Osteoblast (primary cell): ENCODE results near the gene CUX1. TPM values are rescaled to one million over a fixed set of nuclear protein-coding genes. Genes with fewer than 3 reads are reported as not detected.

ENCODE experiments used
- DNase-seq: peaks from one replicate; pipeline ENCODE4 v3.0.0; 2011; ENCODE audit warnings: low spot score, mixed read lengths; ENCODE audit not compliant: insufficient read length; ENCODE audit errors: missing footprints
- H2AFZ ChIP-seq: 2 replicates; pipeline ENCODE4 v1.6.0; 2011; ENCODE audit warnings: mild to moderate bottlenecking, low read length
- H3K27ac ChIP-seq: 2 replicates; pipeline ENCODE4 v1.5.1; 2011; ENCODE audit warnings: mild to moderate bottlenecking, low read depth, low read length, moderate library complexity
- H3K27me3 ChIP-seq: 2 replicates; pipeline ENCODE4 v1.6.0; 2012; ENCODE audit warnings: mild to moderate bottlenecking, control low read depth, inconsistent platforms, low read length, moderate library complexity; ENCODE audit not compliant: insufficient read depth
- H3K36me3 ChIP-seq: 2 replicates; pipeline ENCODE4 v1.5.1; 2011; ENCODE audit warnings: mild to moderate bottlenecking, low read length, control low read depth, moderate library complexity; ENCODE audit not compliant: insufficient read depth
- H3K4me1 ChIP-seq: 2 replicates; pipeline ENCODE4 v1.5.1; 2011; ENCODE audit warnings: mild to moderate bottlenecking, low read length, control low read depth, moderate library complexity; ENCODE audit not compliant: insufficient read depth
- H3K4me2 ChIP-seq: 2 replicates; pipeline ENCODE4 v1.6.0; 2011; ENCODE audit warnings: mild to moderate bottlenecking, low read length; ENCODE audit not compliant: insufficient read depth
- H3K4me3 ChIP-seq: fragments of 200-600 bp; sonication (generic); 3 replicates; pipeline ENCODE4 v1.5.1; 2012; ENCODE audit warnings: mild to moderate bottlenecking, low read length, inconsistent platforms; ENCODE audit not compliant: insufficient read depth
- H3K79me2 ChIP-seq: 2 replicates; pipeline ENCODE4 v1.6.0; 2012; ENCODE audit warnings: mild to moderate bottlenecking, low read length, control low read depth, inconsistent platforms; ENCODE audit not compliant: insufficient read depth
- H3K9me3 ChIP-seq: 2 replicates; pipeline ENCODE4 v1.5.1; 2011; ENCODE audit warnings: low read depth, low read length, control low read depth
- H4K20me1 ChIP-seq: 2 replicates; pipeline ENCODE4 v1.6.0; 2012; ENCODE audit warnings: mild to moderate bottlenecking, low read length, control low read depth; ENCODE audit not compliant: insufficient read depth
- total RNA-seq: library from RNA; depleted of rRNA; stranded (reverse); fragments of >200 nt; gene quantifications from 2 replicates; pipeline ENCODE4 v1.2.3, GENCODE V29; 2012
- TF ChIP-seq, protein P1 (sequence below): IDR thresholded peaks from 2 replicates; pipeline ENCODE4 v1.5.1; 2011; ENCODE audit warnings: mild to moderate bottlenecking, low read depth, low read length, moderate library complexity; ENCODE audit errors: extremely low read depth

The CUX1 gene
- total RNA-seq, 1 donor: 41.6 TPM

DNA sequence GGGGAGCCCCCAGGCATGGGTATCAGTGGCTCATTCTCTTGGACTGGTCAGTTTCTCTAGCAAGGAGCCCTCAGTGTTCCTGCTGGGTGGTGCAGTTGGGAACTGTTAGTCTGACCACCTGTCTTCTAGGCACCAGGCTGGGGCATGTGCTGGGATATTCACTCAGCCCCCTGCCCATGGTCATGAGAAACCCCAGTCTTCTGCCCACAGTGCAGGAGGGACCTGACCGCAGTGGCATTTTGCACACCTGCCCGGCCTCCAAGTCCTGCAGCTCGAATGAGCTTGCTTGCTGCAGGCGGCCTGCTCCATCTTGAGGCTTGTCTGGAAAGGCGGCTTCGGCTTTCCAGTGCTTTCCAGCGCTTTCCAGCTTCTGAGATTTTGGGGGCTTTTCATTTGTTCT lies 36.3 kb downstream of the CUX1 start:
- peaks cover 61% of the 10 kb centered on the region for H4K20me1 ChIP-seq

DNA sequence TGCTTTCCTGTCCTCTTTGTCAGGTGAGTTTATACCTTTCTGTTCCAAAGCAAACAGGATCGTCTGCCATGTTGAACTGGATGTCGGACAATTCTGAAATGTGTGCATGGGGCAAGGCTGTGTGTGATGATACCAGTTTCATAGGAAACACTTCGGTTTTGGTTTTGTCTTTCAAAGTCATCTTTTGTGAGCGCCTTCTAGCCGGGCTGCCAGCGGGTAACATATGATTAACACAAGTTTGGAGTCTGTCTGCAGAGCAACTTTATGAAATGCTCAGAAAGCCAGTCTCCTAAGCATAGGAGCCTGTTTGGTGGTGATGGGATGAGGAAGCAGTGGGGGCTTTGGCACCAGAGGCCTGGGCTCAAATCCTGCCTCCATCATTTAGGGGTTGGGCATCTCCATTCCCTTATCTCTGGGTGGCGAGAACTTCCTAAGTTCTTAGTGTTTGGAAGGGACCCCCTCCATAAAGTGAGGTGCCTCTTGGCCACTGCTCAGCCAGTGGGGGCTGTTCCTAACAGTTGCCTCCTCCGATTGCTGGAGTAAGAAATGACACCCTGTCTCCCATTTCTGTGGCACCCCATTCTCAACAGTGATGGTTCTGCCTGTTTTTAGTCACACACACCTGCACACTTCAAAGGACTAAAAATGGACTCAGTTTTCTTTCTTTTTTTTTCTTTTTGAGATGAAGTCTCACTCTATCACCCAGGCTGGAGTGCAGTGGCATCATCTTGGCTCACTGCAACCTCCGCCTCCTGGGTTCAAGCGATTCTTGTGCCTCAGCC lies 36.8 kb downstream of the CUX1 start:
- no peak overlapping the region for H3K27ac ChIP-seq
- peaks cover 62% of the 10 kb centered on the region for H4K20me1 ChIP-seq
- no peaks in the 10 kb centered on the region for H3K9me3 ChIP-seq
- no peak overlapping the region for H3K4me3 ChIP-seq
- no peak for DNase-seq
- H3K4me1 ChIP-seq: peaks cover 16% of the 10 kb centered on the region
- no peaks in the 10 kb centered on the region for H3K36me3 ChIP-seq
- no peak overlapping the region for H2AFZ ChIP-seq
- no peaks in the 10 kb centered on the region for H3K27me3 ChIP-seq
- TF ChIP-seq, protein P1, sequence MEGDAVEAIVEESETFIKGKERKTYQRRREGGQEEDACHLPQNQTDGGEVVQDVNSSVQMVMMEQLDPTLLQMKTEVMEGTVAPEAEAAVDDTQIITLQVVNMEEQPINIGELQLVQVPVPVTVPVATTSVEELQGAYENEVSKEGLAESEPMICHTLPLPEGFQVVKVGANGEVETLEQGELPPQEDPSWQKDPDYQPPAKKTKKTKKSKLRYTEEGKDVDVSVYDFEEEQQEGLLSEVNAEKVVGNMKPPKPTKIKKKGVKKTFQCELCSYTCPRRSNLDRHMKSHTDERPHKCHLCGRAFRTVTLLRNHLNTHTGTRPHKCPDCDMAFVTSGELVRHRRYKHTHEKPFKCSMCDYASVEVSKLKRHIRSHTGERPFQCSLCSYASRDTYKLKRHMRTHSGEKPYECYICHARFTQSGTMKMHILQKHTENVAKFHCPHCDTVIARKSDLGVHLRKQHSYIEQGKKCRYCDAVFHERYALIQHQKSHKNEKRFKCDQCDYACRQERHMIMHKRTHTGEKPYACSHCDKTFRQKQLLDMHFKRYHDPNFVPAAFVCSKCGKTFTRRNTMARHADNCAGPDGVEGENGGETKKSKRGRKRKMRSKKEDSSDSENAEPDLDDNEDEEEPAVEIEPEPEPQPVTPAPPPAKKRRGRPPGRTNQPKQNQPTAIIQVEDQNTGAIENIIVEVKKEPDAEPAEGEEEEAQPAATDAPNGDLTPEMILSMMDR: no peak
- peaks cover 81% of the 10 kb centered on the region for H3K79me2 ChIP-seq
- no peak overlapping the region for H3K4me2 ChIP-seq

More for the DNA sequence above, 36.3 kb downstream of the CUX1 start:
- Histone ChIP-seq H3K27me3 (no peaks in the 10 kb centered on the region), H3K79me2 (peaks cover 83% of the 10 kb centered on the region), H3K9me3 (no peaks in the 10 kb centered on the region), H3K4me1 (peaks cover 16% of the 10 kb centered on the region), H3K27ac (no peak overlapping the region), H3K36me3 (no peaks in the 10 kb centered on the region), H3K4me3 (no peak overlapping the region), H3K4me2 (no peak overlapping the region), H2AFZ (no peak overlapping the region)
- TF ChIP-seq, protein P1: no peak
- DNase-seq: no peak

DNA sequence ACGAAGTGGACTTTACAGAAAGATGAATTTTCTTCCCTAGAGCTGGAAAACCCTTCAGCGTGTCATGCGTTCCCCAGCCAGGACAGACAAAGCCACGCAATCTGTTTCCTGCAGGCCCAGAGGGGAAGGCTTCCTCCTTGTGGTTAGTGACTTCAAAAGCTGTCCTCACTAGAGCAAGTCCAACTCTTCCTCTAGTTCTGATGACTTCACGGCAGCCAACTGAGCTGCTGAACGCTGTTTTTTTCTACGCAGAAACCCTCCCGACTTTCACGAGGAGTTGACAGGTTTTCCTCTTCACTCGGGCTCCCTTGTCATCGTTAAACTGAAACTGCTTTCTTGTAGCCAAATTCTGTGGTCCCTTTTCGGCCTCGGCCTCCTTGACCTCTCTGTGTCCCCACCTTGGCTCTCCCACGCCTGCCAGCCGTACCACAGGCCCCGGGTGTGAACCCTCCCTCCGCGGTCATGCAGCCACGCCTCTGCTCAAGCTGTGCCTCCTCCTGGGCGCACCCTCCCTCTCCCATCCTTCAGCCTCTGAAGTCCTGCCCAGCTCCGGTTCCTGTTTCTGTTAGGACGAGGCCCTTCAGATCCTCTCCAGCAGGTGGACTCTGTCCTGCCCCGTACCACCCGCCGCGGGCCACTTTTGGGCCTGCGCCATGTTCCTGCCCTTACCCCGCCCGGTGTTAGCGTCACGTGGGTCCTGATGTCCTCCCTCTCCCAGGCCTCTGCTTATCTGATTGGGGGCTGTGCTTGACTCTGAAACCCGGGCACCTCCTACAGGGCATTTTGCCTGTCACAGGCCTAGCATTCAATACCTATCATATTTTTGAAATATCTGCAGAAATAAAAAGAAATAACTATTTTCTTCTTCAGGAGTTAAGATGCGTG lies 39.3 kb downstream of the CUX1 start:
- H4K20me1 ChIP-seq: peaks cover 50% of the 10 kb centered on the region

More for the DNA sequence above, 39.3 kb downstream of the CUX1 start:
- peaks cover 16% of the 10 kb centered on the region for H3K4me1 ChIP-seq
- peak overlapping the region; percentile 90 for H2AFZ ChIP-seq
- DNase-seq: peak; percentile 94
- no peaks in the 10 kb centered on the region for H3K36me3 ChIP-seq
- H3K79me2 ChIP-seq: peaks cover 76% of the 10 kb centered on the region
- TF ChIP-seq, protein P1: peak; percentile 24
- peak overlapping the region; percentile 69 for H3K4me3 ChIP-seq
- peak overlapping the region; percentile 90 for H3K27ac ChIP-seq
- peak overlapping the region; percentile 89 for H3K4me2 ChIP-seq
- H3K27me3 ChIP-seq: no peaks in the 10 kb centered on the region
- H3K9me3 ChIP-seq: no peaks in the 10 kb centered on the region
